Measurements from ENCODE around the gene NR4A3.

GRCh38 chr9:99773468-99774138 lies 48.1 kb upstream of the NR4A3 start:
- TF ChIP-seq CTCF (IDR thresholded peaks at IDR 0.05; ENCODE audit: low read length) (no peak), EZH2 (optimal IDR thresholded peaks at IDR 0.05; ENCODE audit: low read depth, low read length) (no peak), EZH2phosphoT487 (IDR thresholded peaks at IDR 0.05; ENCODE audit: low read length) (no peak)
